ENCODE data around the gene IL18. TPM values are rescaled to one million over a fixed set of nuclear protein-coding genes. Genes with fewer than 3 reads are reported as not detected.
"Not testable (repeated sequence)": the region's sequence is repeated elsewhere in the genome, so short reads cannot be mapped to it uniquely, and the experiment has no call there.

The IL18 gene
- total RNA-seq, 2 donors from 2014 or later, result 12.3 to 12.7 TPM

DNA sequence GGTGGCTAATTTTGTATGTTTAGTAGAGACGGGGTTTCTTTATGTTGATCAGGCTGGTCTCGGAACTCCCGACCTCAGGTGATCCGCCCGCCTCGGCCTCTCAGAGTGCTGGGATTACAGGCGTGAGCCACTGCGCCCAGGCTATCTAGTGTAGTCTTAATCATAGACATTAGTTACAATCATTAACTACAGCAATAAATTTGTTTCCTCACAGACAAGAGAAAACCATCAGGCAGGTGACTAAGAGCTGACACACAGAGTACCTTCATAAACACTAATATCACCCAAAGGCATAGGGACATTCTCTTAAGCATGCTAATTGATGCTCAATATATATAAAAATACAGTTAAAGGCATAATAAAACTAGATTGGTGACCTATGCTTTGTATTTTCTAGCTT, 57.8 kb downstream of the IL18 start:
- no peak for ATAC-seq (ENCODE audit: insufficient number of reproducible peaks, low FRiP score, low read depth)
- Histone ChIP-seq H3K27me3 (replicated peaks; ENCODE audit: insufficient read depth) (no peaks in the 10 kb centered on the region), H3K9me3 (no peaks in the 10 kb centered on the region), H3K27ac (no peak overlapping the region), H3K36me3 (no peaks in the 10 kb centered on the region), H3K4me1 (ENCODE audit: control insufficient read depth in 1 of 2, low read depth in 2 of 2) (no peaks in the 10 kb centered on the region), H3K4me3 (no peak overlapping the region)
- TF ChIP-seq, protein P1, sequence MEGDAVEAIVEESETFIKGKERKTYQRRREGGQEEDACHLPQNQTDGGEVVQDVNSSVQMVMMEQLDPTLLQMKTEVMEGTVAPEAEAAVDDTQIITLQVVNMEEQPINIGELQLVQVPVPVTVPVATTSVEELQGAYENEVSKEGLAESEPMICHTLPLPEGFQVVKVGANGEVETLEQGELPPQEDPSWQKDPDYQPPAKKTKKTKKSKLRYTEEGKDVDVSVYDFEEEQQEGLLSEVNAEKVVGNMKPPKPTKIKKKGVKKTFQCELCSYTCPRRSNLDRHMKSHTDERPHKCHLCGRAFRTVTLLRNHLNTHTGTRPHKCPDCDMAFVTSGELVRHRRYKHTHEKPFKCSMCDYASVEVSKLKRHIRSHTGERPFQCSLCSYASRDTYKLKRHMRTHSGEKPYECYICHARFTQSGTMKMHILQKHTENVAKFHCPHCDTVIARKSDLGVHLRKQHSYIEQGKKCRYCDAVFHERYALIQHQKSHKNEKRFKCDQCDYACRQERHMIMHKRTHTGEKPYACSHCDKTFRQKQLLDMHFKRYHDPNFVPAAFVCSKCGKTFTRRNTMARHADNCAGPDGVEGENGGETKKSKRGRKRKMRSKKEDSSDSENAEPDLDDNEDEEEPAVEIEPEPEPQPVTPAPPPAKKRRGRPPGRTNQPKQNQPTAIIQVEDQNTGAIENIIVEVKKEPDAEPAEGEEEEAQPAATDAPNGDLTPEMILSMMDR (IDR thresholded peaks at IDR 0.05), result no peak
- DNase-seq (ENCODE audit: low spot score), result no peak

DNA sequence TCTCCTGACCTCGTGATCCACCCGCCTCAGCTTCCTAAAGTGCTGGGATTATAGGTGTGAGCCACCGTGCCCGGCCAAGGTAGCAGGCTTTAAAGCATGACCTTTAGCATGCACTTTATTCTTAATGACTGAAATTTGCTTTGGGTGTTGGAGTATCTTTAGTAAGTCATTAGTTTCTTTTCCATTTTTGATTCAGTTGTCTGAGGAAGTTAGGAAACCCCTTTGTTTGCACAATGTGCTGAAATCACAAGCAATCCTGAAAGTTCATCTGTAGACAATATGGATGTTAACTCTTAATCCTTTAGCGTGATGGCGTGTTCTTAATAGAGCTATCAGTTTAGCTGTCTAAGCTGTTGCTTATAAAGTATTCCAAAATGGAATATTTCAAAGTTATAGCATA, 60.4 kb downstream of the IL18 start:
- Histone ChIP-seq H3K27me3 (replicated peaks; ENCODE audit: insufficient read depth) (no peaks in the 10 kb centered on the region), H3K27ac (no peak overlapping the region), H3K4me1 (ENCODE audit: control insufficient read depth in 1 of 2, low read depth in 2 of 2) (no peaks in the 10 kb centered on the region), H3K36me3 (no peaks in the 10 kb centered on the region), H3K9me3 (no peaks in the 10 kb centered on the region), H3K4me3 (no peak overlapping the region)
- ATAC-seq (ENCODE audit: insufficient number of reproducible peaks, low FRiP score, low read depth), result no peak
- TF ChIP-seq, protein P1 (IDR thresholded peaks at IDR 0.05), result no peak
- DNase-seq (ENCODE audit: low spot score), result no peak

DNA sequence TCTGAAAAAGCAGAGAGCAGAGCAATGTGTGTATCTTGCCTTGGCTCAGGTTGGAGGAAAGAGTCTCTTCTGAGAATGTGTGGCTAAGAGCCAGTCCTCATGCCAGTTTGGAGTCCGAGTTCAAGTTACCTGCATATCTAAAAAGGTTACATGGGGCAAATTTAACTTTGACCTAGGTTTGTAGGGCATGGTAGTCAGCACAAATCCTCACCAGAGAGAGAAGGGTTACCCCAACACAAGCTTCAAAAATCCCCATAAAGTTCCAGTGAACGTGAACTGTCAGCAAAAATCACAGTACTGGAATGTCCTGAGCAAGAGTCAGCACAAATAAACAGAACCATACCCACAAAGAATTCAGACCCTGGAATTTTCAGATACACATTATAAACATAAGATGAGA, 63.4 kb downstream of the IL18 start:
- no peaks in the 10 kb centered on the region for H3K27me3 ChIP-seq (replicated peaks; ENCODE audit: insufficient read depth)
- no peak for DNase-seq (ENCODE audit: low spot score)
- ATAC-seq (ENCODE audit: insufficient number of reproducible peaks, low FRiP score, low read depth), result no peak
- peaks cover 4% of the 10 kb centered on the region for H3K36me3 ChIP-seq
- no peak overlapping the region for H3K4me3 ChIP-seq
- no peak overlapping the region for H3K27ac ChIP-seq
- H3K9me3 ChIP-seq, result no peaks in the 10 kb centered on the region
- H3K4me1 ChIP-seq (ENCODE audit: control insufficient read depth in 1 of 2, low read depth in 2 of 2), result no peaks in the 10 kb centered on the region
- TF ChIP-seq, protein P1 (IDR thresholded peaks at IDR 0.05), result no peak

DNA sequence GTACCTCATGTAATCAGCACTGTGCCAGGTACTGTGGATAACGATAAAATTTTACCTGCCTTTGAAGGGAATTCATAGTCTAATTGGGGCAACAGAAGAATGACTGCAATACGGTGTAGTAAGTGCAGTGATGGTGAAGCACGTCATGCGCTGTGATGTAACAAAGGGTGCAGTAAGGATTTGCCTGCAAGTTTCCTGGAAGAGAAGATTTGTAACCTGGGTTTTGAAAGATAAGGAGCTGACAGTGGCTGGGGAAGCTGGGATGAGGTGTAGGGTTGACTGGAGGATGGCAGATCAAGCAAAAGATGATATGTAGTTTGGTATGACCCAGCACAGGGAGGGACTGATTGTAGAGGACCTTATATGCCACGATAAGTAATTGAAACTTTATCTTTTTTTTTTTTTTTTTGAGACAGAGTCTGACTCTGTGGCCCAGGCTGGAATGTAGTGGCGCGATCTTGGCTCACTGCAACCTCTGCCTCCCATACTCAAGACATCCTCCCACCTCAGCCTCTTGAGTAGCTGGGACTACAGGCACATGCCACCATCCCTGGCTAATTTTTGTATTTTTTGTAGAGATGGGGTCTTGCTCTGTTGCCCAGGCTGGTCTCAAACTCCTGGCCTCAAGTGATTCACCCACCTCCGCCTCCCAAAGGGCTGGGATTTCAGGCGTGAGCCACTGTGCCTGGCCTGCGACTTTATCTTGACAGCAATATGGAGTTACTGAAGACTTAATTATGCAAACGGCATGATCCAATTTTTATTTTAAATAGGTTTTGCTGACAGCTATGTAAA, 66.0 kb downstream of the IL18 start:
- H3K4me1 ChIP-seq (ENCODE audit: control insufficient read depth in 1 of 2, low read depth in 2 of 2), result no peaks in the 10 kb centered on the region
- peaks cover 7% of the 10 kb centered on the region for H3K36me3 ChIP-seq
- H3K27me3 ChIP-seq (replicated peaks; ENCODE audit: insufficient read depth), result no peaks in the 10 kb centered on the region
- no peaks in the 10 kb centered on the region for H3K9me3 ChIP-seq
- TF ChIP-seq, protein P1 (IDR thresholded peaks at IDR 0.05), result no peak
- ATAC-seq (ENCODE audit: insufficient number of reproducible peaks, low FRiP score, low read depth) (no peak), DNase-seq (ENCODE audit: low spot score) (no peak)
- H3K27ac ChIP-seq, result no peak overlapping the region
- no peak overlapping the region for H3K4me3 ChIP-seq

DNA sequence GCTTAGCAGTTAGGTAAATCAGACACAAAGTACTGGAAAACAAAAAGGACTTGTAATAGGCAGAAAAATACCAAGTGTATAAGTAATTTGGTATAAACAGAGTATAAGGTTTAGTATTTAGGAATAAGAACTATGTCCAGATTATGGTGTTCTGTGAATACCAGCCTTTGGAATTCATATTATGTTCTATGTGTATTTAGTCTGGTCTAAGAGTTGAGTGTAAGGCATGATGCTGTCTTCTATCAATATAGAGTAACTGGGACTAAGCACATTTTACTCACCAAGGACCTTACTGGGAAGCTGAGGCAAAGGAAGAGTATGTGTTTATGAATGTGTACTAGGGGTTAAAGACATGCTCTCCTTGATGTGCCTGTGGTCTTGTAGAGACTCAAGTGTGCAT, 67.7 kb downstream of the IL18 start:
- H3K9me3 ChIP-seq, result no peaks in the 10 kb centered on the region
- no peaks in the 10 kb centered on the region for H3K27me3 ChIP-seq (replicated peaks; ENCODE audit: insufficient read depth)
- no peaks in the 10 kb centered on the region for H3K4me1 ChIP-seq (ENCODE audit: control insufficient read depth in 1 of 2, low read depth in 2 of 2)
- TF ChIP-seq, protein P1 (IDR thresholded peaks at IDR 0.05), result no peak
- no peak overlapping the region for H3K4me3 ChIP-seq
- DNase-seq (ENCODE audit: low spot score) (no peak), ATAC-seq (ENCODE audit: insufficient number of reproducible peaks, low FRiP score, low read depth) (no peak)
- no peak overlapping the region for H3K27ac ChIP-seq
- peaks cover 13% of the 10 kb centered on the region for H3K36me3 ChIP-seq

DNA sequence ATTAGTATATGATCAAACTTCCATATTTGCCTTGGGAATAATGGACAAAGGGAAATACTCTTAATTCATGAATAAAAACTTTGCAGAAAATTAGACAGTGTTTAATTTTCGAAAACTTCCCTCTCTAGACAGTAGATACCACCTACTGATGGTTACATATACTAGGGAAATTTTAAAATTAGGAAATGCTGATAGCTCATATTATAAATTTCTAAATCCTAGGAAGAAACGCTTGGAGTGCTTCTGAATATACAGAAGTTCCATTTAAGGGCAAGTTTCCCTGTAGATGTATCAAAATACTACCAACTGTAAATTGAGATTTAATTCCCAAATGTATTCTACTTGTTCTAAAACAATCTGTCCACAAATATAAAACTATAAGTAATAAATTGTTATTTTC, 68.6 kb downstream of the IL18 start:
- ATAC-seq (ENCODE audit: insufficient number of reproducible peaks, low FRiP score, low read depth); H3K27me3 ChIP-seq (replicated peaks; ENCODE audit: insufficient read depth); H3K4me3 ChIP-seq; H3K9me3 ChIP-seq; H3K4me1 ChIP-seq (ENCODE audit: control insufficient read depth in 1 of 2, low read depth in 2 of 2); H3K27ac ChIP-seq; DNase-seq (ENCODE audit: low spot score): not testable (repeated sequence)
- H3K36me3 ChIP-seq, result peaks cover 20% of the 10 kb centered on the region

All from thoracic aorta (tissue), 2 donors.